ENCODE results near the gene KRTAP4-4.
"Not testable (repeated sequence)": the region's sequence is repeated elsewhere in the genome, so short reads cannot be mapped to it uniquely, and the experiment has no call there.

KRTAP4-4 gene

GRCh38 chr17:41168121-41168520, 7.6 kb upstream of the KRTAP4-4 start, which contains the start of gene KRTAP4-3:
Gene KRTAP4-3 (minus strand): TSS chr17:41168221. CDS start chr17:41168172, 49 bp downstream.
- no peak for DNase-seq (ENCODE audit: low read depth)
- no peak within 1 kb of the TSS for H3K4me3 ChIP-seq (ENCODE audit: low read depth, low read length)
- TF ChIP-seq CTCF (IDR thresholded peaks at IDR 0.05; ENCODE audit: low read depth, low read length, missing control alignments): no peak
- in situ Hi-C loops (cut with HindIII; ENCODE audit: low sequenced_read_pairs): no loop called here

GRCh38 chr17:41167561-41167960, 7.0 kb upstream of the KRTAP4-4 start:
- no peak overlapping the region for H3K4me3 ChIP-seq (ENCODE audit: low read depth, low read length)
- in situ Hi-C loops (cut with HindIII; ENCODE audit: low sequenced_read_pairs): no loop called here
- DNase-seq (ENCODE audit: low read depth): no peak
- no peak for TF ChIP-seq CTCF (IDR thresholded peaks at IDR 0.05; ENCODE audit: low read depth, low read length, missing control alignments)

- in situ Hi-C loops (cut with HindIII; ENCODE audit: low sequenced_read_pairs): no loop called here
- no peak for TF ChIP-seq CTCF (IDR thresholded peaks at IDR 0.05; ENCODE audit: low read depth, low read length, missing control alignments)
- DNase-seq (ENCODE audit: low read depth): no peak
- no peak overlapping the region for H3K4me3 ChIP-seq (ENCODE audit: low read depth, low read length)
These were observed 3.3 kb upstream of the KRTAP4-4 start for GRCh38 chr17:41163828-41164227.

GRCh38 chr17:41160190-41160589, 358 bp downstream of the KRTAP4-4 start:
- in situ Hi-C loops (cut with HindIII; ENCODE audit: low sequenced_read_pairs); H3K4me3 ChIP-seq (ENCODE audit: low read depth, low read length); DNase-seq (ENCODE audit: low read depth): not testable (repeated sequence)

- no peak for DNase-seq (ENCODE audit: low read depth)
- no peak for TF ChIP-seq CTCF (IDR thresholded peaks at IDR 0.05; ENCODE audit: low read depth, low read length, missing control alignments)
- H3K4me3 ChIP-seq (ENCODE audit: low read depth, low read length): no peak overlapping the region
- in situ Hi-C loops (cut with HindIII; ENCODE audit: low sequenced_read_pairs): no loop called here
These were observed 6.7 kb downstream of the KRTAP4-4 start for GRCh38 chr17:41153856-41154255.

- in situ Hi-C loops (cut with HindIII; ENCODE audit: low sequenced_read_pairs): no loop called here
- H3K4me3 ChIP-seq (ENCODE audit: low read depth, low read length): no peak overlapping the region
- DNase-seq (ENCODE audit: low read depth): no peak
- TF ChIP-seq CTCF (IDR thresholded peaks at IDR 0.05; ENCODE audit: low read depth, low read length, missing control alignments): no peak
These were observed 9.0 kb downstream of the KRTAP4-4 start for GRCh38 chr17:41151525-41151924.

- no peak for DNase-seq (ENCODE audit: low read depth)
- H3K4me3 ChIP-seq (ENCODE audit: low read depth, low read length): no peak overlapping the region
- in situ Hi-C loops (cut with HindIII; ENCODE audit: low sequenced_read_pairs): no loop called here
- TF ChIP-seq CTCF (IDR thresholded peaks at IDR 0.05; ENCODE audit: low read depth, low read length, missing control alignments): no peak
These were observed 10.5 kb downstream of the KRTAP4-4 start for GRCh38 chr17:41150026-41150425.

Measured in astrocyte of the cerebellum (primary cell).